GM12878 (cell line): ENCODE measurements around the gene SYT1. TPM values are rescaled to one million over a fixed set of nuclear protein-coding genes. Genes with fewer than 3 reads are reported as not detected.

Experiments used
- ATAC-seq: fragments of 200-7000 bp; cut with Tn5 transposase; 3 replicates; pipeline ENCODE4 v1.9.1; 2020; ENCODE audit warnings: mild to moderate bottlenecking, moderate library complexity
- BruUV-seq: library from RNA; stranded (reverse); fragments of 400-500 nt; replicated peaks from 2 replicates; lab custom pipeline; 2021; lab: Mats Ljungman, UMichigan
- CTCF ChIA-PET: fragments of 300-600 bp; sonication (Branson Sonifier 250); formaldehyde crosslinking; extraction: SDS; loops from one replicate; lab custom pipeline; 2021; ENCODE audit warnings: inconsistent platforms; lab: Yijun Ruan, JAX
- POLR2A ChIA-PET: fragments of 350-600 bp; formaldehyde crosslinking; extraction: SDS; loops from one replicate; lab custom pipeline; 2021; ENCODE audit warnings: inconsistent platforms; lab: Charles Lee
- RAD21 ChIA-PET: fragments of 300-600 bp; sonication (Branson Sonifier 250); formaldehyde crosslinking; loops from one replicate; lab custom pipeline; 2023; ENCODE audit warnings: antibody characterized with exemption; ENCODE audit not compliant: unreplicated experiment; lab: Charles Lee
- SMC1A ChIA-PET: fragments of 300-600 bp; sonication (Branson Sonifier 250); formaldehyde crosslinking; loops from one replicate; lab custom pipeline; 2023; ENCODE audit not compliant: unreplicated experiment, uncharacterized antibody; lab: Charles Lee
- DNase-seq: peaks from one replicate; pipeline ENCODE4 v3.0.0-alpha.2; 2011; ENCODE audit warnings: low read depth, low spot score
- FAIRE-seq: peaks from 3 replicates; lab custom pipeline; 2011; peaks lifted over from hg19 to GRCh38; lab: Jason Lieb, UNC
- H2AFZ ChIP-seq: 2 replicates; pipeline ENCODE4 v1.6.0; 2011; ENCODE audit warnings: low read depth, low read length, control low read depth; ENCODE audit not compliant: control insufficient read depth
- H3K27ac ChIP-seq: 2 replicates; pipeline ENCODE4 v1.5.1; 2011; ENCODE audit warnings: control low read depth; ENCODE audit not compliant: control insufficient read depth, insufficient read depth
- H3K27me3 ChIP-seq, 2 experiments: replicated peaks in 1 of 2; 2 replicates each; pipeline versions ENCODE4 v1.6.0 to v1.6.1; 2011; ENCODE audit warnings: low read length in 1 of 2; ENCODE audit not compliant: control insufficient read depth in 2 of 2, insufficient read depth in 2 of 2
- H3K36me3 ChIP-seq, 2 experiments: 2 replicates each; pipeline ENCODE4 v1.5.1; 2011; ENCODE audit warnings: low read length in 1 of 2; ENCODE audit not compliant: control insufficient read depth in 2 of 2, insufficient read depth in 2 of 2
- H3K4me1 ChIP-seq: 2 replicates; pipeline ENCODE4 v1.6.1; 2011; ENCODE audit warnings: mild to moderate bottlenecking, low read length, moderate library complexity, mixed read lengths; ENCODE audit not compliant: control insufficient read depth, insufficient read depth
- H3K4me2 ChIP-seq: 2 replicates; pipeline ENCODE4 v1.6.0; 2011; ENCODE audit warnings: control low read depth; ENCODE audit not compliant: control insufficient read depth, insufficient read depth
- H3K4me3 ChIP-seq: fragments of 200-600 bp; sonication (generic); 2 replicates; pipeline ENCODE4 v1.5.1; 2016
- H3K79me2 ChIP-seq: 2 replicates; pipeline ENCODE4 v1.6.0; 2011; ENCODE audit warnings: low read length; ENCODE audit not compliant: control insufficient read depth, insufficient read depth
- H3K9ac ChIP-seq: 2 replicates; pipeline ENCODE4 v1.8.0; 2011; ENCODE audit warnings: low read length, control low read depth, mixed read lengths; ENCODE audit not compliant: control insufficient read depth, insufficient read depth
- H3K9me3 ChIP-seq: replicated peaks from 3 replicates; pipeline ENCODE4 v1.5.1; 2011; ENCODE audit warnings: mild to moderate bottlenecking, low read length; ENCODE audit not compliant: control insufficient read depth, insufficient read depth
- H4K20me1 ChIP-seq: 2 replicates; pipeline ENCODE4 v1.6.0; 2011; ENCODE audit not compliant: control insufficient read depth, insufficient read depth
- ATF3 ChIP-seq: IDR thresholded peaks from 2 replicates; pipeline ENCODE4 v1.6.1; 2011; ENCODE audit warnings: low read depth, mild to moderate bottlenecking, low read length, moderate library complexity, borderline replicate concordance; ENCODE audit errors: extremely low read depth
- CEBPZ ChIP-seq: fragments of 150-350 bp; IDR thresholded peaks from 2 replicates; pipeline ENCODE4 v1.6.1; 2016; ENCODE audit warnings: low read depth, low read length
- CHD2 ChIP-seq: IDR thresholded peaks from 2 replicates; pipeline ENCODE4 v1.6.1; 2011; ENCODE audit warnings: low read depth, low read length, improper control_type of control experiment, borderline replicate concordance
- DPF2 ChIP-seq: fragments of 450-650 bp; IDR thresholded peaks from 2 replicates; pipeline ENCODE4 v1.6.1; 2017; ENCODE audit warnings: mild to moderate bottlenecking
- ESRRA ChIP-seq: IDR thresholded peaks from 2 replicates; pipeline ENCODE4 v1.6.1; 2012; ENCODE audit warnings: mild to moderate bottlenecking, low read length, improper control_type of control experiment
- IKZF1 ChIP-seq: fragments of 450-650 bp; conservative IDR thresholded peaks from 2 replicates; pipeline ENCODE4 v1.6.1; 2017; ENCODE audit warnings: antibody characterized with exemption, mild to moderate bottlenecking
- JUNB ChIP-seq: IDR thresholded peaks from 2 replicates; pipeline ENCODE4 v1.6.1; 2016; ENCODE audit warnings: antibody characterized with exemption, mild to moderate bottlenecking
- MEF2B ChIP-seq: fragments of 450-650 bp; IDR thresholded peaks from 2 replicates; pipeline ENCODE4 v1.6.1; 2018; ENCODE audit warnings: mild to moderate bottlenecking, moderate library complexity; ENCODE audit not compliant: partially characterized antibody, poor library complexity, severe bottlenecking
- MTA2 ChIP-seq: fragments of 450-650 bp; IDR thresholded peaks from 2 replicates; pipeline ENCODE4 v1.6.1; 2016; ENCODE audit warnings: low read depth, mild to moderate bottlenecking, moderate library complexity
- MTA3 ChIP-seq: IDR thresholded peaks from 2 replicates; pipeline ENCODE4 v1.6.1; 2012; ENCODE audit warnings: low read length, inconsistent platforms, borderline replicate concordance
- MXI1 ChIP-seq: fragments of 150-350 bp; IDR thresholded peaks from 2 replicates; pipeline ENCODE4 v1.6.1; 2011; ENCODE audit warnings: low read depth, mild to moderate bottlenecking, inconsistent platforms, low read length, improper control_type of control experiment
- SUZ12 ChIP-seq: fragments of 200-600 bp; sonication (generic); IDR thresholded peaks from one replicate; pipeline ENCODE4 v1.6.1; 2018; ENCODE audit warnings: antibody characterized with exemption, mild to moderate bottlenecking; ENCODE audit not compliant: unreplicated experiment
- TARDBP ChIP-seq: IDR thresholded peaks from 2 replicates; pipeline ENCODE4 v1.6.1; 2016; ENCODE audit warnings: borderline replicate concordance
- TCF3 ChIP-seq: IDR thresholded peaks from 2 replicates; pipeline ENCODE4 v1.6.1; 2012; ENCODE audit warnings: low read depth, mild to moderate bottlenecking, low read length, borderline replicate concordance; ENCODE audit not compliant: insufficient read depth
- WRNIP1 ChIP-seq: IDR thresholded peaks from 2 replicates; pipeline ENCODE4 v1.6.1; 2011; ENCODE audit warnings: low read depth, low read length, improper control_type of control experiment, borderline replicate concordance
- YBX1 ChIP-seq: fragments of 450-650 bp; IDR thresholded peaks from 2 replicates; pipeline ENCODE4 v1.6.1; 2016; ENCODE audit warnings: antibody characterized with exemption
- ZBTB4 ChIP-seq: fragments of 450-650 bp; formaldehyde crosslinking; IDR thresholded peaks from 2 replicates; pipeline ENCODE4 v1.4.0; 2022; ENCODE audit warnings: mild to moderate bottlenecking, moderate library complexity
- ZNF217 ChIP-seq: fragments of 450-650 bp; IDR thresholded peaks from 2 replicates; pipeline ENCODE4 v1.6.1; 2017; ENCODE audit warnings: antibody characterized with exemption, mild to moderate bottlenecking
- in situ Hi-C: fragments of 300-500 bp; cut with MboI; formaldehyde crosslinking; loops from 9 replicates; pipeline ENCODE4 v1.14.3; 2018; ENCODE audit warnings: mixed read lengths
- intact Hi-C: fragments of 100-400 bp; cut with micrococcal nuclease; formaldehyde crosslinking; loops from one replicate; pipeline ENCODE4 v1.14.2; 2022; ENCODE audit not compliant: unreplicated experiment
- polyA plus RNA-seq, 11 experiments: library from polyadenylated mRNA; depleted of rRNA in 4 of 11; unstranded in 6 of 11; stranded (reverse) in 5 of 11; fragments of >200 nt; fragmentation: Nextera tagmentation in 4 of 11; fragmentation: Illumina TruSeq in 1 of 11; extraction: Ambion mirVana in 4 of 11; extraction: Trizol in 1 of 11; gene quantifications; 1 replicate in 1 of 11; 2 replicates in 10 of 11; pipeline versions ENCODE4 v1.2.1 to v1.2.3, GENCODE V29; 2011 to 2016; ENCODE audit warnings: inconsistent platforms in 2 of 11, missing spikeins in 2 of 11, low read depth in 1 of 11
- total RNA-seq, 4 experiments: library from RNA; depleted of rRNA in 3 of 4; stranded (reverse); fragments of >200 nt in 3 of 4; fragmentation: Illumina TruSeq in 1 of 4; extraction: Trizol in 1 of 4; gene quantifications; 2 replicates each; pipeline versions ENCODE4 v1.2.1 to v1.2.3, GENCODE V29; 2013 to 2021

Gene SYT1
- total and polyA plus RNA-seq, 10 of the 15 experiments (the other 5 are each of a cell fraction or from before 2014, with no cell fraction given) = 0.10 to 0.28 TPM; not detected in 8

- peak; percentile 79 for TF ChIP-seq IKZF1
- peak; percentile 89 for TF ChIP-seq MTA2
- no peak for TF ChIP-seq MTA3
Measured at GRCh38 chr12:79058342-79058741, 193.8 kb downstream of the SYT1 start (continued).

GRCh38 chr12:79059557-79059956 is 195.0 kb downstream of the SYT1 start:
- ChIA-PET POLR2A (no interaction called here), CTCF (interaction anchor here (1.0 to 3.5 kb wide), 2 partner anchors 8 to 13 kb away, joined by 3 to 21 read pairs; no protein-coding TSS in a partner anchor), RAD21 (interaction anchor here (3.8 kb wide), 1 partner anchor 8 kb away, joined by 25 read pairs; no protein-coding TSS in a partner anchor), SMC1A (interaction anchor here (0.7 to 3.9 kb wide), 3 partner anchors 8 to 38 kb away, joined by 3 to 41 read pairs (median 5); no protein-coding TSS in a partner anchor)
- Histone ChIP-seq H3K36me3 (no peaks in the 10 kb centered on the region), H3K9me3 (no peaks in the 10 kb centered on the region), H3K4me2 (no peak overlapping the region), H3K27ac (no peak overlapping the region), H3K9ac (no peak overlapping the region), H3K79me2 (no peaks in the 10 kb centered on the region), H4K20me1 (no peaks in the 10 kb centered on the region), H2AFZ (no peak overlapping the region), H3K4me1 (no peaks in the 10 kb centered on the region), H3K4me3 (no peak overlapping the region), H3K27me3 (no peaks in the 10 kb centered on the region)
- in situ Hi-C loops (no loop called here), intact Hi-C loops (loop anchor here (5.0 kb wide), 1 partner anchor 42 kb away; no protein-coding TSS in a partner anchor)
- BruUV-seq = no TSS peak
- FAIRE-seq = no peak
- DNase-seq = no peak
- ATAC-seq = no peak
- no peak for TF ChIP-seq TARDBP
- no peak for TF ChIP-seq YBX1
- TF ChIP-seq WRNIP1 = no peak
- TF ChIP-seq MXI1 = no peak
- no peak for TF ChIP-seq SUZ12
- no peak for TF ChIP-seq MEF2B
- no peak for TF ChIP-seq ZNF217
- no peak for TF ChIP-seq JUNB
- no peak for TF ChIP-seq CHD2
- TF ChIP-seq ZBTB4 (CRISPR knock-in tag) = no peak
- no peak for TF ChIP-seq ESRRA
- no peak for TF ChIP-seq CEBPZ
- TF ChIP-seq ATF3 = no peak
- TF ChIP-seq DPF2 = no peak
- TF ChIP-seq TCF3 = no peak
